LNCAP (cell line): ENCODE results near the gene SRPX.

ENCODE experiments used
- CTCF ChIP-seq: fragments of 450-650 bp; IDR thresholded peaks from 2 replicates; pipeline ENCODE4 v1.5.1; 2017; ENCODE audit warnings: mild to moderate bottlenecking

SRPX gene

GRCh38 chrX:38109042-38109898, 111.4 kb downstream of the SRPX start:
- no peak for TF ChIP-seq CTCF

- TF ChIP-seq CTCF: no peak
These were observed 112.3 kb downstream of the SRPX start for GRCh38 chrX:38108364-38108763.

GRCh38 chrX:38106991-38107655, 113.5 kb downstream of the SRPX start:
- TF ChIP-seq CTCF: no peak

GRCh38 chrX:38105216-38105725, 115.4 kb downstream of the SRPX start:
- no peak for TF ChIP-seq CTCF

DNA sequence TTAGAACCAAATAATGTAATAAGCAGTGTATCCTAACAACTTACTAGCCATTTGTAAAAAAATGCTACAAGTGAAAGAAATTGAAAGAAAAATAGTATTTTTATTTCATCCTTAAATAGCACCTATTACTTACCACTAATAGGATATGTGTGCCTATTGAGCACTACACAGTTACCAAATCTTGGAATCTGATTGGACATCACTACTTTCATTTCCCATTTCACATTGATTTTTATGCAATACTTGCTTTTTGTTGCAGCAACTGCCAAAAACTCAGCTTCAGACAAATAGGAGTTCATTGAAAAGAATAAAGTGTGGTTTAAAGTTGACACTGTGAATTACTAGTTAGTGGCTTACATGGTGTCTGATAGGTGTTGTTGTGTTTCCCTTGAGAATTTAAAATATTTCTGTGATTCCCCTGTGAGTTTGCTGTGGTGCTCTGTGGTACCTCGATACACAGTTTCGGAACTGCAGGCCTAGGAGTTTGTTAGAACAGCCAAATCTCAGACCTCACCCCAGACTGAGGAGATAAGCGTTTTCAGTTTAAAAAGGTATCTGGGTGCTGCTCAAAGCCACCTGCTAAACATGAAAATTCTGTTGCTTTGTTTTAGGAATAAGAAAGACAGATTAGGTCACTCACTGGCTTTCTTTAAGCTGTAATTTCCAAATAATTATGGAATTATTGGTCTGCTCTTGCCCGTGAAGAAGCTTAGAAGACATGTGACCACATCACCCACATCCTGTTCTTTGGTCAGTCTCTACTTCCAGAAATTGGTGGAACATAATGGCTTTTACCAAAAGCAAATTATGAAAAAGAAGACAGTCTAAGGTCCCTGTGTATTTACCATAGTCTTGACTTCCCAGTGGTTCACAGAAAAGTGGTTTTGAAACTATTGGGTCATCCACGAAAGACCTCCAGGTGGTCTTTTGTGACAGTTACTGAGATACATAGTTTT, 116.5 kb downstream of the SRPX start:
- TF ChIP-seq CTCF: no peak

DNA sequence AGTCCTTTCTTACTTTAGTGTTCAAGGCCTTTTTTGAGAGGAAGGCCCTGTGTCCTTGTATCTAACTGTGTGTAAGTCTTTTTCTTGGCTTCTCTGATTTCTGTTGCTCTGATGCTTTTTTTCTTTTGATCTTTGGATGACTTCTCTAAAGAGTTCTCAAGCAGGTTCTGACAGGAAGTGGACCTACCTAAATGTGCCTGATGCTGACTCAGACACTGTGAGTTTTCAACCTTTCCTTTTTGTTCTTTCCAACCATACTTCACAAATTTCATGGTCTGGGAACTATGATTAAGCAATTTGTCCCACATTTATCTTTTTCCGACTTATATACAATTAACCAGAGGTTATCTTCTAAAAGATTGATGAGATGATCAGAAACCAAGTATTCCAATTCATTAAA, 117.8 kb downstream of the SRPX start:
- TF ChIP-seq CTCF: no peak

DNA sequence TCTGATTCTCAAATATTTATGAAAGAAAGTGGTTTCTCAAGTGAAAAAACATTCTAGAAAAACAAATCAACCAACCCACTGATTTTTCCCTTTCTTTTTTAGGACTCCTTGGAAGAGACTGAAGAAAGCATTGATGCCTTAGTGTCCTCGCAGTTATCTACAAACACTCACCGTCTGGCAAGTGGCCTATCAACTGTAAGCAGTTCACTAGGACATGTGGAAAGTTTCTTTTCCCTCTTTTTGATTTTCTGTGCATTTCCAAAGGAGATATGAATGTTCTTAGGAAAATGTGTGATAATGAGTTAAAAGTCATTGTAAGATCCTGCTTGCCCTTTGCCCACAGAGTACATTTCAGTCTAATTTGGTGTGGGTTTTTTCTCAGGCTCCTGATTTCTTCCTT, 118.4 kb downstream of the SRPX start:
- no peak for TF ChIP-seq CTCF
